Endothelial cell of umbilical vein (primary cell): ENCODE data around the gene PSMB5. TPM values are rescaled to one million over a fixed set of nuclear protein-coding genes. Genes with fewer than 3 reads are reported as not detected.

ENCODE experiments used
- BruUV-seq: library from RNA; stranded (reverse); fragments of 400-500 nt; replicated peaks from 2 replicates; lab custom pipeline; 2021; lab: Mats Ljungman, UMichigan
- CTCF ChIA-PET: fragments of 300-600, 350-600 bp; sonication (Branson Sonifier 250); formaldehyde crosslinking; loops from one replicate; lab custom pipeline; 2021; ENCODE audit warnings: antibody characterized with exemption, inconsistent platforms; lab: Charles Lee
- POLR2A ChIA-PET: fragments of 300-600, 350-600 bp; sonication (Branson Sonifier 250); formaldehyde crosslinking; loops from one replicate; lab custom pipeline; 2021; ENCODE audit warnings: antibody characterized with exemption, inconsistent platforms; lab: Charles Lee
- DNase-seq: peaks from one replicate; pipeline ENCODE4 v3.0.0-alpha.2; 2011; ENCODE audit warnings: low read depth, low spot score
- FAIRE-seq: peaks from 2 replicates; lab custom pipeline; 2011; peaks lifted over from hg19 to GRCh38; lab: Jason Lieb, UNC
- H2AFZ ChIP-seq: 2 replicates; pipeline ENCODE4 v1.6.0; 2012; ENCODE audit warnings: low read depth, low read length, control low read depth, inconsistent platforms
- H3K27ac ChIP-seq: 2 replicates; pipeline ENCODE4 v1.5.1; 2011; ENCODE audit warnings: low read depth, mild to moderate bottlenecking, control low read depth, low read length, moderate library complexity; ENCODE audit not compliant: insufficient read depth
- H3K27me3 ChIP-seq, 2 experiments: 2 replicates each; pipeline versions ENCODE4 v1.6.0 to v1.6.1; 2011; ENCODE audit warnings: low read length in 2 of 2, mixed read lengths in 1 of 2; ENCODE audit not compliant: control insufficient read depth in 2 of 2, insufficient read depth in 2 of 2
- H3K36me3 ChIP-seq, 2 experiments: 2 replicates in 1 of 2; 3 replicates in 1 of 2; pipeline ENCODE4 v1.5.1; 2011; ENCODE audit warnings: low read length in 2 of 2, mild to moderate bottlenecking in 1 of 2, moderate library complexity in 1 of 2; ENCODE audit not compliant: control insufficient read depth in 2 of 2, insufficient read depth in 2 of 2; ENCODE audit errors: extremely low read depth in 1 of 2
- H3K4me1 ChIP-seq: 3 replicates; pipeline ENCODE4 v1.5.1; 2011; ENCODE audit warnings: mild to moderate bottlenecking, low read length; ENCODE audit not compliant: control insufficient read depth, insufficient read depth; ENCODE audit errors: extremely low read depth
- H3K4me2 ChIP-seq: 2 replicates; pipeline ENCODE4 v1.6.1; 2011; ENCODE audit warnings: low read length, control low read depth, mixed read lengths; ENCODE audit not compliant: insufficient read depth
- H3K4me3 ChIP-seq, 3 experiments: fragments of 200-600 bp in 1 of 3; sonication (generic), shearing (Covaris generic) in 1 of 3; replicated peaks in 1 of 3; 2 replicates each; pipeline ENCODE4 v1.5.1; 2011 to 2016; ENCODE audit warnings: control low read depth in 3 of 3, low read length in 3 of 3, mild to moderate bottlenecking in 2 of 3, inconsistent platforms in 1 of 3, low read depth in 1 of 3, moderate library complexity in 1 of 3; ENCODE audit not compliant: insufficient read depth in 1 of 3
- H3K79me2 ChIP-seq: 2 replicates; pipeline ENCODE4 v1.6.0; 2012; ENCODE audit warnings: low read length, inconsistent platforms; ENCODE audit not compliant: control insufficient read depth, insufficient read depth
- H3K9ac ChIP-seq: replicated peaks from 2 replicates; pipeline ENCODE3; 2011; ENCODE audit warnings: low read length, control low read depth; ENCODE audit not compliant: insufficient read depth; ENCODE audit errors: extremely low read depth
- H3K9me1 ChIP-seq: replicated peaks from 3 replicates; pipeline ENCODE4 v1.6.0; 2011; ENCODE audit warnings: mild to moderate bottlenecking, low read length; ENCODE audit not compliant: control insufficient read depth, insufficient read depth; ENCODE audit errors: extremely low read depth
- H3K9me3 ChIP-seq: replicated peaks from 2 replicates; pipeline ENCODE4 v1.5.1; 2012; ENCODE audit warnings: low read length, inconsistent platforms; ENCODE audit not compliant: control insufficient read depth, insufficient read depth
- H4K20me1 ChIP-seq: replicated peaks from 2 replicates; pipeline ENCODE3; 2011; ENCODE audit warnings: mild to moderate bottlenecking, low read length; ENCODE audit not compliant: control insufficient read depth, insufficient read depth; ENCODE audit errors: extremely low read depth
- EZH2 ChIP-seq: IDR thresholded peaks from 2 replicates; pipeline ENCODE4 v1.6.1; 2012; ENCODE audit warnings: borderline replicate concordance, low read depth, mild to moderate bottlenecking, moderate library complexity, low read length, inconsistent platforms; ENCODE audit not compliant: severe bottlenecking
- FOS ChIP-seq: IDR thresholded peaks from 2 replicates; pipeline ENCODE4 v1.6.1; 2011; ENCODE audit warnings: mild to moderate bottlenecking, low read length, moderate library complexity, borderline replicate concordance; ENCODE audit not compliant: insufficient read depth
- GATA2 ChIP-seq: IDR thresholded peaks from 2 replicates; pipeline ENCODE4 v1.7.0; 2011; ENCODE audit warnings: low read depth, mild to moderate bottlenecking, moderate library complexity, mixed read lengths, low read length; ENCODE audit not compliant: insufficient read length, insufficient read depth
- JUN ChIP-seq: IDR thresholded peaks from 2 replicates; pipeline ENCODE4 v1.6.1; 2011; ENCODE audit warnings: borderline replicate concordance, low read depth; ENCODE audit not compliant: insufficient read length, insufficient read depth
- MYC ChIP-seq: IDR thresholded peaks from one replicate; pipeline ENCODE4 v1.6.1; 2011; ENCODE audit warnings: mild to moderate bottlenecking, low read depth, low read length
- POLR2A ChIP-seq: IDR thresholded peaks from 2 replicates; pipeline ENCODE4 v1.6.1; 2012; ENCODE audit warnings: low read depth, mild to moderate bottlenecking, control low read depth, low read length
- POLR2AphosphoS5 ChIP-seq: IDR thresholded peaks from 2 replicates; pipeline ENCODE4 v1.6.1; 2012; ENCODE audit warnings: low read depth, mild to moderate bottlenecking, control low read depth, low read length, moderate library complexity; ENCODE audit not compliant: insufficient read depth
- dilution Hi-C: fragments of 300-500 bp; cut with MboI; formaldehyde crosslinking; loops from one replicate; pipeline ENCODE4 v1.15.0; 2019; ENCODE audit warnings: low sequenced_read_pairs; ENCODE audit not compliant: extremely low pct_ligation_motif_present
- intact Hi-C: fragments of 100-400 bp; cut with micrococcal nuclease; formaldehyde crosslinking; loops from one replicate; pipeline ENCODE4 v1.10.0; 2022
- polyA plus RNA-seq, 4 experiments: library from polyadenylated mRNA; depleted of rRNA in 3 of 4; stranded (reverse) in 3 of 4; unstranded in 1 of 4; fragments of >200 nt; gene quantifications; 2 replicates each; pipeline versions ENCODE4 v1.2.1 to v1.2.3, GENCODE V29; 2011 to 2012; ENCODE audit warnings: missing spikeins in 1 of 4
- total RNA-seq: library from RNA; stranded (reverse); gene quantifications from 2 replicates; pipeline ENCODE4 v1.2.3, GENCODE V29; 2021
- TF ChIP-seq, protein P1 (sequence below): IDR thresholded peaks from 2 replicates; pipeline ENCODE4 v1.6.1; 2011; ENCODE audit not compliant: insufficient read depth, insufficient read length
- TF ChIP-seq, protein P2 (sequence below), 2 donors: IDR thresholded peaks; 1 replicate in 1 of 2; 2 replicates in 1 of 2; pipeline ENCODE4 v1.5.1; 2011; ENCODE audit warnings: low read length in 2 of 2, mild to moderate bottlenecking in 2 of 2, moderate library complexity in 2 of 2, control low read depth in 1 of 2, inconsistent platforms in 1 of 2, low read depth in 1 of 2; ENCODE audit not compliant: insufficient read depth in 1 of 2; ENCODE audit errors: extremely low read depth in 1 of 2

The PSMB5 gene
- total and polyA plus RNA-seq, 2 donors (not counting 3 experiments of a cell fraction or from before 2014, with no cell fraction given) = 236 to 464 TPM

DNA sequence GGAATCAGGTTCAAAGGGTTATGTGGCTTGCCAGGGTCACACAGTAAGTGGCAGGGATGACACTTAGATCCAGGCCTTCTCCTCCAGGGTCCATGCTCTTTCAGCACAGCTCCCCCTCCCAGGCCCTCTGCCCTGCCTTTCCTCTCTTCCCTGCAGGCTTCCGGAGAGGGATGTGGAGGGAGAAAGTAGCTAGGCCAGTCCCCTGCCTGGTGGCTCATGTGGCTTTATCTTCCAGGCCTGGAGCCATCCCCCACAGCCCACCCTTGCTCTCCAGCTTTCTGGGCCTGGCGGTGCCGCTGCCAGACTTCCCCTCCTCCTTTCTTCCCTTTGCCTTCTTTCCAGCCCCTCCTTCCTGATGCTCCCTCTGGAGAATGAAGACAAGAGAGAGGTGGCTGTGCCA lies 9.1 kb upstream of the PSMB5 start:
- ChIA-PET CTCF (interaction anchor here (1.0 to 1.5 kb wide), 3 partner anchors 14 to 57 kb away, joined by 3 to 4 read pairs (median 4); no protein-coding TSS in a partner anchor), POLR2A (no interaction called here)
- no peaks in the 10 kb centered on the region for H3K27me3 ChIP-seq
- intact Hi-C loops (no loop called here), dilution Hi-C loops (no loop called here)
- TF ChIP-seq, protein P1, sequence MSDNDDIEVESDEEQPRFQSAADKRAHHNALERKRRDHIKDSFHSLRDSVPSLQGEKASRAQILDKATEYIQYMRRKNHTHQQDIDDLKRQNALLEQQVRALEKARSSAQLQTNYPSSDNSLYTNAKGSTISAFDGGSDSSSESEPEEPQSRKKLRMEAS = no peak
- no peak for TF ChIP-seq MYC
- no peak overlapping the region for H3K4me2 ChIP-seq
- H3K79me2 ChIP-seq = no peaks in the 10 kb centered on the region
- no peak overlapping the region for H3K4me3 ChIP-seq
- no TSS peak for BruUV-seq
- H3K36me3 ChIP-seq = no peaks in the 10 kb centered on the region
- FAIRE-seq (no peak), DNase-seq (no peak)
- peaks cover 41% of the 10 kb centered on the region for H3K4me1 ChIP-seq
- H3K27ac ChIP-seq = no peak overlapping the region
- H3K9me3 ChIP-seq = no peaks in the 10 kb centered on the region
- H3K9ac ChIP-seq = no peak overlapping the region
- H3K9me1 ChIP-seq = no peaks in the 10 kb centered on the region
- no peaks in the 10 kb centered on the region for H4K20me1 ChIP-seq
- H2AFZ ChIP-seq = peak overlapping the region; percentile 34

DNA sequence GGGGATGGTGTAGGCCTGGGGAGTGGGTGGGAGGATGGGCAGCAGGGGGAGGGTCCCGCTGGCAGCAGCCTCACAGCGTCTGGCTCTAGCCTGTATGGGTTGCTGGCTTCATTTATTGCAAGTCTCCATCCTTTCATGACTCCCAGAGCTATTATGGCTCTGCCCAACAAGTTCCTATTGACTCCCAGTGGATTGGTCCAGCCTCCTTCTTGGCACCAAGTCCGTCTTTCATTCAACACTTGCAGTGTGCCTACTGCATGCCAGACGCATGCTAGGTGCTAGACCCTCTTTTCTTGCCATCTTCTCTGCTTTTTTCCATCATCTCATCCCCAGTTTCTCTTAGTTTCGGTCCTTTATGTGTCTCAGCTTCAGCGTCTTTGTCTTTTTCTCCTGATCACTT lies 8.4 kb upstream of the PSMB5 start:
- no peaks in the 10 kb centered on the region for H3K79me2 ChIP-seq
- H3K9ac ChIP-seq = no peak overlapping the region
- CTCF ChIA-PET = interaction anchor here (1.1 to 2.5 kb wide), 5 partner anchors 14 to 57 kb away, joined by 3 to 14 read pairs (median 4); partner anchors contain the start of gene CDH24
- H2AFZ ChIP-seq = no peak overlapping the region
- BruUV-seq = no TSS peak
- TF ChIP-seq POLR2A = no peak
- TF ChIP-seq MYC = no peak
- no peak for TF ChIP-seq GATA2
- TF ChIP-seq, protein P1 = no peak
- TF ChIP-seq, protein P2, sequence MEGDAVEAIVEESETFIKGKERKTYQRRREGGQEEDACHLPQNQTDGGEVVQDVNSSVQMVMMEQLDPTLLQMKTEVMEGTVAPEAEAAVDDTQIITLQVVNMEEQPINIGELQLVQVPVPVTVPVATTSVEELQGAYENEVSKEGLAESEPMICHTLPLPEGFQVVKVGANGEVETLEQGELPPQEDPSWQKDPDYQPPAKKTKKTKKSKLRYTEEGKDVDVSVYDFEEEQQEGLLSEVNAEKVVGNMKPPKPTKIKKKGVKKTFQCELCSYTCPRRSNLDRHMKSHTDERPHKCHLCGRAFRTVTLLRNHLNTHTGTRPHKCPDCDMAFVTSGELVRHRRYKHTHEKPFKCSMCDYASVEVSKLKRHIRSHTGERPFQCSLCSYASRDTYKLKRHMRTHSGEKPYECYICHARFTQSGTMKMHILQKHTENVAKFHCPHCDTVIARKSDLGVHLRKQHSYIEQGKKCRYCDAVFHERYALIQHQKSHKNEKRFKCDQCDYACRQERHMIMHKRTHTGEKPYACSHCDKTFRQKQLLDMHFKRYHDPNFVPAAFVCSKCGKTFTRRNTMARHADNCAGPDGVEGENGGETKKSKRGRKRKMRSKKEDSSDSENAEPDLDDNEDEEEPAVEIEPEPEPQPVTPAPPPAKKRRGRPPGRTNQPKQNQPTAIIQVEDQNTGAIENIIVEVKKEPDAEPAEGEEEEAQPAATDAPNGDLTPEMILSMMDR (IDR thresholded peaks at IDR 0.05; ENCODE audit: extremely low read depth in 1 of 2, insufficient read depth in 1 of 2, low read depth in 1 of 2, low read length in 2 of 2) = no peak
- no peak for TF ChIP-seq JUN
- no peak for TF ChIP-seq EZH2
- no peak for TF ChIP-seq FOS
- TF ChIP-seq POLR2AphosphoS5 = no peak
- dilution Hi-C loops = no loop called here
- no peaks in the 10 kb centered on the region for H3K27me3 ChIP-seq
- POLR2A ChIA-PET = no interaction called here
- intact Hi-C loops = no loop called here
- peaks cover 41% of the 10 kb centered on the region for H3K4me1 ChIP-seq
- FAIRE-seq = no peak
- no peaks in the 10 kb centered on the region for H3K36me3 ChIP-seq
- no peak for DNase-seq
- no peaks in the 10 kb centered on the region for H3K9me1 ChIP-seq
- H3K27ac ChIP-seq = no peak overlapping the region
- H4K20me1 ChIP-seq = no peaks in the 10 kb centered on the region
- no peak overlapping the region for H3K4me2 ChIP-seq
- H3K4me3 ChIP-seq = no peak overlapping the region
- no peaks in the 10 kb centered on the region for H3K9me3 ChIP-seq
